ENCODE measurements around the gene RASD1. TPM values are rescaled to one million over a fixed set of nuclear protein-coding genes. Genes with fewer than 3 reads are reported as not detected.

Gene RASD1
- total and polyA plus RNA-seq, 4 donors = 0.89 to 46.7 (median 14.7) TPM

DNA sequence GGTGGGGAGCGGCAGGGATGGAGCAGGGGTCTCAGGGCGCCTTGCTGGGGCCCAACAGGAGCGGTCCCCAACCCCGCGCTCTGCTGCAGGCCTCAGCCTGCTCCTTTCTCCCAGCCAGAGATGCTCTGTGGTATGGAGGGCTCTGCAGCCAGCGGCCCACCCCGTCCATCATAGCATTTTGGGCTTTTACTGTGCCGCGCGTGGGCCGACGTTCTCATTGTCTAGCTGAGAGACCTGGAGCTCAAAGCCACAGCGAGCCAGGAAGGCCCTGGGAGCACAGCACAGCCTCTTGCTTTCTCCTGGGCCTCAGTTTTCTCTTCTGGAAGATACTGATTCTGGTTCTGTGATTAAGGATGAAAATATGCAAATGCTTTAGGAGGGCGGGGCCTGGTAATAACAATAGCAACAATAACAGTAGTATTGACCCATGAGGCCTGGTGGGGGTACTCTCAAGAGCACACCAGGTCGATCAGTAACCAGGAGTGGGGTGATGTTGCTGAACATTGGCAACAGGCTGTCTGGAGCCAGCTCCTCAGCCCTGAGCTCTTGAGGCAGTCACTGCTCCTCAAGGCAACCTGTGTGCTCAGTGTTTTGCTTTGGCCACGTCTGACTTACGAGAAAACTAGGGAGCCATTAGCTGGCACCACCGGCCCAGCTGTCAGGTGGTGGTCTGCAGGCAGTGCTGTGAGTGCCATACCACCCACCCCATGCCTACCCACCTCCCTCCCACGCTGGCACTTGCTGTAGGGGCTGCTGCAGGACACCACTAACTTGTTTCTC, 1.1 kb upstream of the RASD1 start (continued):
- TF ChIP-seq, protein P1, sequence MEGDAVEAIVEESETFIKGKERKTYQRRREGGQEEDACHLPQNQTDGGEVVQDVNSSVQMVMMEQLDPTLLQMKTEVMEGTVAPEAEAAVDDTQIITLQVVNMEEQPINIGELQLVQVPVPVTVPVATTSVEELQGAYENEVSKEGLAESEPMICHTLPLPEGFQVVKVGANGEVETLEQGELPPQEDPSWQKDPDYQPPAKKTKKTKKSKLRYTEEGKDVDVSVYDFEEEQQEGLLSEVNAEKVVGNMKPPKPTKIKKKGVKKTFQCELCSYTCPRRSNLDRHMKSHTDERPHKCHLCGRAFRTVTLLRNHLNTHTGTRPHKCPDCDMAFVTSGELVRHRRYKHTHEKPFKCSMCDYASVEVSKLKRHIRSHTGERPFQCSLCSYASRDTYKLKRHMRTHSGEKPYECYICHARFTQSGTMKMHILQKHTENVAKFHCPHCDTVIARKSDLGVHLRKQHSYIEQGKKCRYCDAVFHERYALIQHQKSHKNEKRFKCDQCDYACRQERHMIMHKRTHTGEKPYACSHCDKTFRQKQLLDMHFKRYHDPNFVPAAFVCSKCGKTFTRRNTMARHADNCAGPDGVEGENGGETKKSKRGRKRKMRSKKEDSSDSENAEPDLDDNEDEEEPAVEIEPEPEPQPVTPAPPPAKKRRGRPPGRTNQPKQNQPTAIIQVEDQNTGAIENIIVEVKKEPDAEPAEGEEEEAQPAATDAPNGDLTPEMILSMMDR (IDR thresholded peaks at IDR 0.05; ENCODE audit: low read depth, low read length, missing input control) = no peak
- TF ChIP-seq HNF4G (IDR thresholded peaks at IDR 0.05) = no peak
- TF ChIP-seq, protein P2, sequence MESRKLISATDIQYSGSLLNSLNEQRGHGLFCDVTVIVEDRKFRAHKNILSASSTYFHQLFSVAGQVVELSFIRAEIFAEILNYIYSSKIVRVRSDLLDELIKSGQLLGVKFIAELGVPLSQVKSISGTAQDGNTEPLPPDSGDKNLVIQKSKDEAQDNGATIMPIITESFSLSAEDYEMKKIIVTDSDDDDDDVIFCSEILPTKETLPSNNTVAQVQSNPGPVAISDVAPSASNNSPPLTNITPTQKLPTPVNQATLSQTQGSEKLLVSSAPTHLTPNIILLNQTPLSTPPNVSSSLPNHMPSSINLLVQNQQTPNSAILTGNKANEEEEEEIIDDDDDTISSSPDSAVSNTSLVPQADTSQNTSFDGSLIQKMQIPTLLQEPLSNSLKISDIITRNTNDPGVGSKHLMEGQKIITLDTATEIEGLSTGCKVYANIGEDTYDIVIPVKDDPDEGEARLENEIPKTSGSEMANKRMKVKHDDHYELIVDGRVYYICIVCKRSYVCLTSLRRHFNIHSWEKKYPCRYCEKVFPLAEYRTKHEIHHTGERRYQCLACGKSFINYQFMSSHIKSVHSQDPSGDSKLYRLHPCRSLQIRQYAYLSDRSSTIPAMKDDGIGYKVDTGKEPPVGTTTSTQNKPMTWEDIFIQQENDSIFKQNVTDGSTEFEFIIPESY (IDR thresholded peaks at IDR 0.05) = no peak
- TF ChIP-seq SP1 (IDR thresholded peaks at IDR 0.05) = no peak

DNA sequence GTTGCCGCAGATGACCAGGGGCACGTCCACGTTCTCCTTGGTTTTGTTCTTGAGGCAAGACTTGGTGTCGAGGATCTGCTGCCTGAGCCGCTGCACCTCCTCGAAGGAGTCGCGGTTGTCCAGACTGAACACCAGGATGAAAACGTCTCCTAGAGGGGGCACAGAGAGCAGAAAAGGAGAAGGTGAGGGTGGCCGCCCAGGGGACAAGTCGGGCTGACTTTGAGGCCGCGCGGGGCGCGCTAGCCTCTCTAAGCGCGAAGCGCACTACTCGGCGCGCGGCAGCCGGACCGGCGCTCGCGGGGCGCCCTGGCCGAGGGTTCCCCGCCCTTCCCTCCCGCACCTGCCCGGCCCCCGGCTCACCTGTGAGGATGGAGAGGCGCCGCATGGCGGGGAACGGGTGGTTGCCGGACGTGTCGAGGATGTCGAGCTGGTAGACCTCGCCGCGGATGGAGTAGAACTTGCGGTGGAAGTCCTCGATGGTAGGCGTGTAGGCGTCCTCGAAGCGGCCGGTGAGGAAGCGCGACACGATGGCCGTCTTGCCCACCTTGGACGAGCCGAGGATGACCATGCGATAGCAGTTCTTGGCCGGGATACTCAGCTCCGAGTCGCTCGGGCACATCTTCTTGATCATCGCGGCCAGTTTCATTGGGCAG, 533 bp downstream of the RASD1 start:
- peaks cover 4 to 17% (median 6%) of the 10 kb centered on the region in 4 donors for H3K36me3 ChIP-seq (ENCODE audit: control insufficient read depth in 4 of 4, insufficient read depth in 3 of 4, low read depth in 1 of 4, low read length in 3 of 4)
- no peaks in the 10 kb centered on the region for H3K27me3 ChIP-seq (ENCODE audit: control insufficient read depth in 4 of 4, insufficient read depth in 4 of 4, low read length in 3 of 4)
- H3K4me3 ChIP-seq (ENCODE audit: low read depth in 1 of 3, low read length in 3 of 3) = peak overlapping the region; percentile 54 to 64 (median 56)
- H3K9ac ChIP-seq (ENCODE audit: low read depth in 1 of 2, low read length in 2 of 2) = peak overlapping the region; percentile 35 to 73
- no peak for TF ChIP-seq SP1 (IDR thresholded peaks at IDR 0.05)
- 1% methylated on average over 65 of the region's 65 CpGs for WGBS
- H3K27ac ChIP-seq (ENCODE audit: low read depth in 1 of 2, low read length in 2 of 2) = peak overlapping the region; percentile 41 to 76
- H3K4me1 ChIP-seq (ENCODE audit: control insufficient read depth in 4 of 4, insufficient read depth in 4 of 4, low read length in 3 of 4) = peaks cover 0 to 16% (median 7%) of the 10 kb centered on the region in 4 donors
- no peaks in the 10 kb centered on the region for H3K9me3 ChIP-seq (ENCODE audit: control insufficient read depth in 4 of 4, low read length in 3 of 4)
- DNase-seq (ENCODE audit: low spot score) = peak; percentile 49

DNA sequence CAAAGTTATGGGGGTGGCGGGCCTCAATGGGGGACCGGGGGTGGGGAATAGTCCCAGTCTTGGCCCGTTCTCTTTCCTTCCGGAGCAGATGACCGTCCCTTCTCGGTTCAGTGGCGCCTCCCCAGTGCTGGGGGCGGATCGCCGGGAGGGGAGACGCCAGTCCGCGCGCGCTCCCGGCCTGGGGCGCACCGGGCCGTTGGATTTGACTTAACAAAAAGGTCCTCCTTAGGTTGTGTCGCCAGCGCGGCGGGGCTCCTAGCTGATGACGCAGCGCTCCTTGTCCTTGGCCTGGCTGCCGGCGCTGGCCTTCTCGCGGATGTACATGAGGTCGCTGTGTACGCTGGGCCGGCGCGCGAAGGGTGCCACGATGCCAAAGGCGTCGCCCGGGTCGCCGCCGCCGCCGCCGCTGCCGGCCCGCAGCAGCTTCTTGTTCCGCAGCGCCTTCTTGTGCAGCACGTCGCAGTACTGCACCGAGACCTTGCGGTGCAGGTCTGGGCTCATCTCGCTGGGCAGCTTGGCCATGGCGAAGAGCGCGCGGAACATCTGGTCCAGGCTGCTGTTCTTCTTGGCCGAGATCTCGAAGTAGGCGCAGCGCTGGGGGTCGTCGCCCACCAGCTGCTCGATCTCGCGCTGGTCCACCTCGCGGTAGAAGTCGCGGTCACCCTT, 1.2 kb downstream of the RASD1 start:
- H3K27ac ChIP-seq (ENCODE audit: low read depth in 1 of 2, low read length in 2 of 2) = peak overlapping the region; percentile 41 to 76
- H3K4me3 ChIP-seq (ENCODE audit: low read depth in 1 of 3, low read length in 3 of 3) = peak overlapping the region; percentile 54 to 64 (median 56)
- 5% methylated on average over 71 of the region's 71 CpGs for WGBS
- TF ChIP-seq, protein P1 (IDR thresholded peaks at IDR 0.05; ENCODE audit: low read depth, low read length, missing input control) = no peak
- TF ChIP-seq, protein P3, sequence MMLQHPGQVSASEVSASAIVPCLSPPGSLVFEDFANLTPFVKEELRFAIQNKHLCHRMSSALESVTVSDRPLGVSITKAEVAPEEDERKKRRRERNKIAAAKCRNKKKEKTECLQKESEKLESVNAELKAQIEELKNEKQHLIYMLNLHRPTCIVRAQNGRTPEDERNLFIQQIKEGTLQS (IDR thresholded peaks at IDR 0.05) = no peak
- TF ChIP-seq RAD21 (IDR thresholded peaks at IDR 0.05) = no peak
- TF ChIP-seq SP1 (IDR thresholded peaks at IDR 0.05) = no peak
- no peak for TF ChIP-seq GABPA (IDR thresholded peaks at IDR 0.05 in 1 of 2, conservative IDR thresholded peaks at IDR 0.05 in 1 of 2)
- TF ChIP-seq, protein P4, sequence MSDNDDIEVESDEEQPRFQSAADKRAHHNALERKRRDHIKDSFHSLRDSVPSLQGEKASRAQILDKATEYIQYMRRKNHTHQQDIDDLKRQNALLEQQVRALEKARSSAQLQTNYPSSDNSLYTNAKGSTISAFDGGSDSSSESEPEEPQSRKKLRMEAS (IDR thresholded peaks at IDR 0.05) = no peak
- no peak for TF ChIP-seq JUND (IDR thresholded peaks at IDR 0.05)
- TF ChIP-seq YY1 (IDR thresholded peaks at IDR 0.05) = no peak
- TF ChIP-seq TAF1 (conservative IDR thresholded peaks at IDR 0.05) = no peak
- no peak for TF ChIP-seq FOXA1 (IDR thresholded peaks at IDR 0.05)
- TF ChIP-seq, protein P5, sequence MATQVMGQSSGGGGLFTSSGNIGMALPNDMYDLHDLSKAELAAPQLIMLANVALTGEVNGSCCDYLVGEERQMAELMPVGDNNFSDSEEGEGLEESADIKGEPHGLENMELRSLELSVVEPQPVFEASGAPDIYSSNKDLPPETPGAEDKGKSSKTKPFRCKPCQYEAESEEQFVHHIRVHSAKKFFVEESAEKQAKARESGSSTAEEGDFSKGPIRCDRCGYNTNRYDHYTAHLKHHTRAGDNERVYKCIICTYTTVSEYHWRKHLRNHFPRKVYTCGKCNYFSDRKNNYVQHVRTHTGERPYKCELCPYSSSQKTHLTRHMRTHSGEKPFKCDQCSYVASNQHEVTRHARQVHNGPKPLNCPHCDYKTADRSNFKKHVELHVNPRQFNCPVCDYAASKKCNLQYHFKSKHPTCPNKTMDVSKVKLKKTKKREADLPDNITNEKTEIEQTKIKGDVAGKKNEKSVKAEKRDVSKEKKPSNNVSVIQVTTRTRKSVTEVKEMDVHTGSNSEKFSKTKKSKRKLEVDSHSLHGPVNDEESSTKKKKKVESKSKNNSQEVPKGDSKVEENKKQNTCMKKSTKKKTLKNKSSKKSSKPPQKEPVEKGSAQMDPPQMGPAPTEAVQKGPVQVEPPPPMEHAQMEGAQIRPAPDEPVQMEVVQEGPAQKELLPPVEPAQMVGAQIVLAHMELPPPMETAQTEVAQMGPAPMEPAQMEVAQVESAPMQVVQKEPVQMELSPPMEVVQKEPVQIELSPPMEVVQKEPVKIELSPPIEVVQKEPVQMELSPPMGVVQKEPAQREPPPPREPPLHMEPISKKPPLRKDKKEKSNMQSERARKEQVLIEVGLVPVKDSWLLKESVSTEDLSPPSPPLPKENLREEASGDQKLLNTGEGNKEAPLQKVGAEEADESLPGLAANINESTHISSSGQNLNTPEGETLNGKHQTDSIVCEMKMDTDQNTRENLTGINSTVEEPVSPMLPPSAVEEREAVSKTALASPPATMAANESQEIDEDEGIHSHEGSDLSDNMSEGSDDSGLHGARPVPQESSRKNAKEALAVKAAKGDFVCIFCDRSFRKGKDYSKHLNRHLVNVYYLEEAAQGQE (IDR thresholded peaks at IDR 0.05) = no peak
- TF ChIP-seq RXRA (IDR thresholded peaks at IDR 0.05) = no peak
- no peak for TF ChIP-seq HNF4G (IDR thresholded peaks at IDR 0.05)
- TF ChIP-seq NR2F2 (IDR thresholded peaks at IDR 0.05) = no peak
- peaks cover 0 to 16% (median 7%) of the 10 kb centered on the region in 4 donors for H3K4me1 ChIP-seq (ENCODE audit: control insufficient read depth in 4 of 4, insufficient read depth in 4 of 4, low read length in 3 of 4)
- H3K9ac ChIP-seq (ENCODE audit: low read depth in 1 of 2, low read length in 2 of 2) = peak overlapping the region; percentile 23 to 73
- no peaks in the 10 kb centered on the region for H3K27me3 ChIP-seq (ENCODE audit: control insufficient read depth in 4 of 4, insufficient read depth in 4 of 4, low read length in 3 of 4)
- DNase-seq (ENCODE audit: low spot score) = no peak
- H3K36me3 ChIP-seq (ENCODE audit: control insufficient read depth in 4 of 4, insufficient read depth in 3 of 4, low read depth in 1 of 4, low read length in 3 of 4) = peaks cover 6 to 19% (median 7%) of the 10 kb centered on the region in 4 donors
- no peaks in the 10 kb centered on the region for H3K9me3 ChIP-seq (ENCODE audit: control insufficient read depth in 4 of 4, low read length in 3 of 4)

Data from liver (tissue), 9 donors.